Gastrocnemius medialis (tissue), 4 donors: ENCODE data around the gene ANKH. TPM values are rescaled to one million over a fixed set of nuclear protein-coding genes. Genes with fewer than 3 reads are reported as not detected.

ENCODE experiments used
- ATAC-seq, 2 donors: fragments of 150-250 bp; one replicate each; pipeline ENCODE4 v1.9.1; 2016
- DNase-seq, 2 donors: peaks; one replicate each; pipeline ENCODE4 v3.0.0-alpha.2; 2019
- H3K27ac ChIP-seq, 4 donors: fragments of 200-600 bp; sonication (generic); 1 replicate in 1 of 4; 2 replicates in 3 of 4; pipeline ENCODE4 v1.5.1; 2016 to 2018; ENCODE audit warnings: mild to moderate bottlenecking in 2 of 4, moderate library complexity in 1 of 4
- H3K27me3 ChIP-seq, 3 donors: fragments of 200-600 bp; sonication (generic) in 2 of 3; 1 replicate in 1 of 3; 2 replicates in 2 of 3; pipeline versions ENCODE4 v1.5.1 to v1.6.0; 2016 to 2019; ENCODE audit warnings: mild to moderate bottlenecking in 1 of 3, moderate library complexity in 1 of 3
- H3K36me3 ChIP-seq, 2 donors: fragments of 200-600 bp; sonication (generic) in 1 of 2; one replicate each; pipeline ENCODE4 v1.5.1; 2017 to 2018
- H3K4me1 ChIP-seq, 2 donors: fragments of 200-600 bp; sonication (generic) in 1 of 2; one replicate each; pipeline ENCODE4 v1.5.1; 2016 to 2017; ENCODE audit warnings: mild to moderate bottlenecking in 2 of 2
- H3K4me3 ChIP-seq, 4 donors: fragments of 200-600 bp; sonication (generic) in 3 of 4; 1 replicate in 1 of 4; 2 replicates in 3 of 4; pipeline ENCODE4 v1.5.1; 2016 to 2019; ENCODE audit warnings: mild to moderate bottlenecking in 2 of 4
- H3K9me3 ChIP-seq, 3 donors: fragments of 200-600 bp; sonication (generic) in 2 of 3; 1 replicate in 1 of 3; 2 replicates in 2 of 3; pipeline ENCODE4 v1.5.1; 2016 to 2019
- POLR2A ChIP-seq, 2 donors: fragments of 450-650 bp; IDR thresholded peaks; one replicate each; pipeline ENCODE4 v1.6.1; 2017; ENCODE audit warnings: antibody characterized with exemption in 2 of 2, mild to moderate bottlenecking in 2 of 2, moderate library complexity in 2 of 2
- in situ Hi-C, 4 donors: fragments of 200-750 bp; cut with MboI; loops; one replicate each; pipeline versions ENCODE4 v1.15.0 to v1.8.0; 2017; ENCODE audit warnings: low sequenced_read_pairs in 4 of 4
- intact Hi-C: fragments of 100-400 bp; cut with DNase I; formaldehyde crosslinking; loops from one replicate; pipeline ENCODE4 v1.15.1; 2023; ENCODE audit warnings: low total_unique reads
- total RNA-seq, 4 donors: library from RNA; depleted of rRNA; stranded (reverse); fragments of >200 nt; gene quantifications; one replicate each; pipeline versions ENCODE4 v1.1.0 to v1.2.3, GENCODE V29; 2016
- TF ChIP-seq, protein P1 (sequence below), 5 experiments: fragments of 450-650 bp in 3 of 5; fragments of 200-600 bp in 2 of 5; sonication (generic) in 2 of 5; IDR thresholded peaks in 4 of 5; conservative IDR thresholded peaks in 1 of 5; 1 replicate in 4 of 5; 2 replicates in 1 of 5; pipeline ENCODE4 v1.5.1; 2016 to 2019; ENCODE audit warnings: antibody characterized with exemption in 5 of 5, mild to moderate bottlenecking in 3 of 5, moderate library complexity in 3 of 5

Gene ANKH
- total RNA-seq, 4 donors from 2014 or later = 33.5 to 52.1 (median 36.0) TPM

DNA sequence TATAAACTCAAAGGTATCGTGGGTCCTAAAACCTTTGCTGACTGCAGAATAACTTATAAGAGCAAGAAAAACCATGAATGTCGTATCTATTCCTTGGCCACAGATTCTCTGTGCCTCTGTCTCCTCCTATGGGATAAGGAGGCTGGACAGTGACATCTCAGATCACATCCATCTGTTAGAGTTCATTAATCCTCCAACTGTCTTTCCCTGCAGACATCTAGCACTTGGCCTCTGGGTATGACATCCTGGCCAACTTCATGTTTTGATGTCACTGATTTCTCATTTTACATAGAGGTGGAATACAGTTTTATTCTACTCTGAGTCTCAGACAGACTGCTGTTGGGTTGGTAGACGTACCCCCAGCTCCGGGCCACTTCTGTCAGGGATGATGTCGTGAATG lies 120.9 kb downstream of the ANKH start:
- no peaks in the 10 kb centered on the region for H3K27me3 ChIP-seq
- H3K36me3 ChIP-seq = peaks cover 0 to 6% of the 10 kb centered on the region in 2 donors
- H3K27ac ChIP-seq = peak overlapping the region in 3 of 4 donors; percentile 31 to 66 (median 60)
- intact Hi-C loops (no loop called here), in situ Hi-C loops (loop anchor here in 1 of 4 donors (10.0 kb wide), 1 partner anchor 114 kb away; no protein-coding TSS in a partner anchor)
- TF ChIP-seq, protein P1, sequence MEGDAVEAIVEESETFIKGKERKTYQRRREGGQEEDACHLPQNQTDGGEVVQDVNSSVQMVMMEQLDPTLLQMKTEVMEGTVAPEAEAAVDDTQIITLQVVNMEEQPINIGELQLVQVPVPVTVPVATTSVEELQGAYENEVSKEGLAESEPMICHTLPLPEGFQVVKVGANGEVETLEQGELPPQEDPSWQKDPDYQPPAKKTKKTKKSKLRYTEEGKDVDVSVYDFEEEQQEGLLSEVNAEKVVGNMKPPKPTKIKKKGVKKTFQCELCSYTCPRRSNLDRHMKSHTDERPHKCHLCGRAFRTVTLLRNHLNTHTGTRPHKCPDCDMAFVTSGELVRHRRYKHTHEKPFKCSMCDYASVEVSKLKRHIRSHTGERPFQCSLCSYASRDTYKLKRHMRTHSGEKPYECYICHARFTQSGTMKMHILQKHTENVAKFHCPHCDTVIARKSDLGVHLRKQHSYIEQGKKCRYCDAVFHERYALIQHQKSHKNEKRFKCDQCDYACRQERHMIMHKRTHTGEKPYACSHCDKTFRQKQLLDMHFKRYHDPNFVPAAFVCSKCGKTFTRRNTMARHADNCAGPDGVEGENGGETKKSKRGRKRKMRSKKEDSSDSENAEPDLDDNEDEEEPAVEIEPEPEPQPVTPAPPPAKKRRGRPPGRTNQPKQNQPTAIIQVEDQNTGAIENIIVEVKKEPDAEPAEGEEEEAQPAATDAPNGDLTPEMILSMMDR (IDR thresholded peaks at IDR 0.05 in 4 of 5, conservative IDR thresholded peaks at IDR 0.05 in 1 of 5) = no peak
- TF ChIP-seq POLR2A (IDR thresholded peaks at IDR 0.05) = no peak
- DNase-seq = no peak
- no peak overlapping the region for H3K4me3 ChIP-seq
- ATAC-seq = peak; percentile 22 to 39
- no peaks in the 10 kb centered on the region for H3K9me3 ChIP-seq
- H3K4me1 ChIP-seq = peaks cover 55 to 56% of the 10 kb centered on the region in 2 donors

DNA sequence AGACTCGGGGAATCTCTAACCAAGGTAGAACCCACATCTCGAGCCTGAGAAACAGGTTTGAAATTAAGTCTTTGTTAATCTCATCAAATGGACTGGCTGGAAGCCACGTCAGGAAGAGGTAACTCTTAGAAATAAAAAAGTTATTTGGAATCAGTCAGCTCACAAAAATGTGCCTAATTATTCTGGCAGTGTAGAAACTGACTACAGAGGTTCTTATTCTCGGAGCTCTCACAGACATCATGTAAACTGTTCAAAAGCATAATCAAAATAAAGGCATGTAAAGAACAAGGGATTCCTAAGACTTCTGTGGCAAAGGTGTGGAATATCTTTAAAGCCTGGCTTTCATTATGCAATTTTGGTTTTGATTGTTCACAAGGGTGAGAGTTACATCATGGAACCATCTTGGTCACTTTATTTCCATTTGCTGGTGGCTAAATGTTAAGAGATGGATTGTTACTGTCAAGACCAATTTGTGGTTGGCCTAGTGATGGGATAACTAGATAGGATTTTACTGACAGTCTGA lies 121.9 kb downstream of the ANKH start:
- Histone ChIP-seq H3K27ac (peak overlapping the region in 2 of 4 donors; percentile 86 to 94), H3K27me3 (no peaks in the 10 kb centered on the region), H3K4me1 (peaks cover 55 to 58% of the 10 kb centered on the region in 2 donors), H3K9me3 (no peaks in the 10 kb centered on the region), H3K4me3 (no peak overlapping the region), H3K36me3 (peaks cover 0 to 6% of the 10 kb centered on the region in 2 donors)
- no peak for TF ChIP-seq POLR2A (IDR thresholded peaks at IDR 0.05)
- TF ChIP-seq, protein P1 (IDR thresholded peaks at IDR 0.05 in 4 of 5, conservative IDR thresholded peaks at IDR 0.05 in 1 of 5) = no peak
- in situ Hi-C loops (loop anchor here in 3 of 4 donors (10.0 to 25.0 kb wide), 2 partner anchors 113 to 115 kb away; partner anchors contain the start of gene ANKH (in 2 of the 3)), intact Hi-C loops (no loop called here)
- ATAC-seq (no peak), DNase-seq (no peak)

DNA sequence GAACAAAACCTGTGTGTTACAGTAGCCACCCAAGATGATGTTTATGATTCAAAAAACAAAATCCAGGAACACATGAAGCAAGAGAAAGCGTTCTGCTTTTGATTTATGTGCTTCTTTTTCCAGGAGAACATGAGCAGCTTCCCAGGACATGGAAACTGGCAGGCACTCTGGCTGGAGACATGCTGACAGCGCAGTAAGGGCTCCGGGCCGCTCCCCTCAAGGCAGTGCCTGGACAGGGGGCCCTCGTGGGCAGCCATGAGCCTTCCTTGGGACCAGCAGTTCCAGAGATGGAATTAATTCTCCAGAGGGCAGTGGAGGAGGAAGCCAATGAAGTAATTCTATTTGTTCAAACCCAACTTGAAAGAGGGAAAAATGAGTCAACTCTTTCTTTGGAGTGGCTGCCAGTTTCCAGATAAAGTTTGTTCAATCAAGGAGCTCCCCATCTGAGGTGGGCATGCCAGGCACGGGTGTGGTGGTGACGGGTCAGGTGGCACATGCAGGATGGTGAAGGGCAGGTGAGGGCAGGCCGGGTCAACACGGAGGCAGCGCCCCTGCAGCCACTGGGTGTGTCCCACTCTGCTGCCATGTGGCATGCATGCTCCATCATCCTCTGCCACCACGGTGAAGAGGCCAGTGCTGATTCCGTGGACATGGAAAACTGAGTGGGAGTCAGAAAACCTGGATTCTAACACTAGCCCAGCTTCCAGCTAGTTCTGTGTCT lies 123.2 kb downstream of the ANKH start:
- Histone ChIP-seq H3K27me3 (no peaks in the 10 kb centered on the region), H3K4me3 (no peak overlapping the region), H3K4me1 (peaks cover 53 to 58% of the 10 kb centered on the region in 2 donors), H3K27ac (peak overlapping the region in 3 of 4 donors; percentile 18 to 94 (median 86)), H3K36me3 (peaks cover 0 to 6% of the 10 kb centered on the region in 2 donors), H3K9me3 (no peaks in the 10 kb centered on the region)
- intact Hi-C loops = no loop called here
- TF ChIP-seq, protein P1 (IDR thresholded peaks at IDR 0.05 in 4 of 5, conservative IDR thresholded peaks at IDR 0.05 in 1 of 5) = no peak
- no peak for TF ChIP-seq POLR2A (IDR thresholded peaks at IDR 0.05)
- ATAC-seq = peak; percentile 55 to 62
- in situ Hi-C loops = loop anchor here in 2 of 4 donors (25.0 kb wide), 1 partner anchor 114 kb away; the partner anchor contains the start of gene ANKH (in 2 of the 2)
- DNase-seq = peak in 1 of 2 donors; percentile 69

DNA sequence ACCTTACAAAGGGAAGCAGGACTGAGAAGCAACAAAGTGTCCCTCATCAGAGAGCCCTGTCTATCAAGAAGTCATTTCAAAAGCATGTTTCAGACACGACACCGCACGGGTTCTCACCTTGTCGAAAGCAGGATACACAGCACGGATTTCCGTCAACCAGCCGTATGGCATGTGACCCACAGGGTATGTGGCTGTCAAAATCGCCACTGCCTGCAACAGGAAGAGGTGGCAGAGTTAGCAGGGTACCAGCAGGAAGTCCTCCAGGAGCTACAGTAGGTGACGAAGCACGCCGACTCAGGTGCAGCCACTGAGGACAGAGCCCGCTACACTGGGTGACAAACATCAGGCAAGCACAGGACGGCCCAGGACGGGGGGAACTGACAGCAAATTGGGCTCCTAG lies 125.8 kb downstream of the ANKH start:
- Histone ChIP-seq H3K4me3 (no peak overlapping the region), H3K9me3 (no peaks in the 10 kb centered on the region), H3K27me3 (no peaks in the 10 kb centered on the region), H3K27ac (peak overlapping the region; percentile 80 to 94 (median 86)), H3K36me3 (peaks cover 0 to 10% of the 10 kb centered on the region in 2 donors), H3K4me1 (peaks cover 46 to 62% of the 10 kb centered on the region in 2 donors)
- intact Hi-C loops (no loop called here), in situ Hi-C loops (loop anchor here in 2 of 4 donors (25.0 kb wide), 1 partner anchor 117 kb away; the partner anchor contains the start of gene ANKH (in 2 of the 2))
- TF ChIP-seq, protein P1 (IDR thresholded peaks at IDR 0.05 in 4 of 5, conservative IDR thresholded peaks at IDR 0.05 in 1 of 5) = no peak
- ATAC-seq (no peak), DNase-seq (no peak)
